LHCN-M2 (cell line): ENCODE measurements around the gene BCAS3. TPM values are rescaled to one million over a fixed set of nuclear protein-coding genes. Genes with fewer than 3 reads are reported as not detected.
A peak's percentile ranks its signal among the peaks of the same experiment; 100 is the strongest.
"Not testable (repeated sequence)": the region's sequence is repeated elsewhere in the genome, so short reads cannot be mapped to it uniquely, and the experiment has no call there.

Source experiments
- DNase-seq: peaks from one replicate; pipeline ENCODE4 v3.0.0-alpha.2; 2012; ENCODE audit warnings: low read depth
- total RNA-seq: library from RNA; depleted of rRNA; stranded (reverse); fragments of >200 nt; gene quantifications from 2 replicates; pipeline ENCODE4 v1.2.3, GENCODE V29; 2014

Gene BCAS3
- total RNA-seq, 1 experiment from 2014 or later: 6.9 TPM

GRCh38 chr17:61420052-61420451 is 742.4 kb downstream of the BCAS3 start:
- DNase-seq: no peak

GRCh38 chr17:61420745-61421398 is 743.2 kb downstream of the BCAS3 start:
- DNase-seq: no peak

GRCh38 chr17:61421460-61421859 is 743.8 kb downstream of the BCAS3 start:
- DNase-seq: no peak

GRCh38 chr17:61422116-61422799 is 744.6 kb downstream of the BCAS3 start:
- DNase-seq: peak; percentile 30

- DNase-seq: no peak
Observed at GRCh38 chr17:61422869-61423268, 745.2 kb downstream of the BCAS3 start.

GRCh38 chr17:61423967-61424649 is 746.5 kb downstream of the BCAS3 start:
- DNase-seq: no peak

- DNase-seq: no peak
Observed at GRCh38 chr17:61425682-61426481, 748.2 kb downstream of the BCAS3 start.

GRCh38 chr17:61426482-61427304 is 749.0 kb downstream of the BCAS3 start:
- DNase-seq: peak; percentile 71

GRCh38 chr17:61427567-61427966 is 749.9 kb downstream of the BCAS3 start:
- no peak for DNase-seq

- no peak for DNase-seq
Observed at GRCh38 chr17:61429274-61429673, 751.6 kb downstream of the BCAS3 start.

GRCh38 chr17:61429831-61430230 is 752.2 kb downstream of the BCAS3 start:
- DNase-seq: not testable (repeated sequence)

- peak; percentile 34 for DNase-seq
Observed at GRCh38 chr17:61431594-61432311, 754.1 kb downstream of the BCAS3 start.

GRCh38 chr17:61436273-61436672 is 758.6 kb downstream of the BCAS3 start:
- no peak for DNase-seq

- DNase-seq: no peak
Observed at GRCh38 chr17:61436995-61437704, 759.5 kb downstream of the BCAS3 start.

- no peak for DNase-seq
Observed at GRCh38 chr17:61440697-61441096, 763.0 kb downstream of the BCAS3 start.

- DNase-seq: not testable (repeated sequence)
Observed at GRCh38 chr17:61441507-61441906, 763.9 kb downstream of the BCAS3 start.

GRCh38 chr17:61442136-61442775 is 764.6 kb downstream of the BCAS3 start:
- no peak for DNase-seq
